DMS114 treated with DMSO at 0.1 percent for 48 hours (cell line): ENCODE results near the gene GPR32.
A peak's percentile ranks its signal among the peaks of the same experiment; 100 is the strongest.
"Not testable (repeated sequence)": the region's sequence is repeated elsewhere in the genome, so short reads cannot be mapped to it uniquely, and the experiment has no call there.

Experiments
- DNase-seq: peaks from one replicate; lab custom pipeline; 2025; ENCODE audit not compliant: unreplicated experiment; lab: John Stamatoyannopoulos, UW

Gene GPR32

DNA sequence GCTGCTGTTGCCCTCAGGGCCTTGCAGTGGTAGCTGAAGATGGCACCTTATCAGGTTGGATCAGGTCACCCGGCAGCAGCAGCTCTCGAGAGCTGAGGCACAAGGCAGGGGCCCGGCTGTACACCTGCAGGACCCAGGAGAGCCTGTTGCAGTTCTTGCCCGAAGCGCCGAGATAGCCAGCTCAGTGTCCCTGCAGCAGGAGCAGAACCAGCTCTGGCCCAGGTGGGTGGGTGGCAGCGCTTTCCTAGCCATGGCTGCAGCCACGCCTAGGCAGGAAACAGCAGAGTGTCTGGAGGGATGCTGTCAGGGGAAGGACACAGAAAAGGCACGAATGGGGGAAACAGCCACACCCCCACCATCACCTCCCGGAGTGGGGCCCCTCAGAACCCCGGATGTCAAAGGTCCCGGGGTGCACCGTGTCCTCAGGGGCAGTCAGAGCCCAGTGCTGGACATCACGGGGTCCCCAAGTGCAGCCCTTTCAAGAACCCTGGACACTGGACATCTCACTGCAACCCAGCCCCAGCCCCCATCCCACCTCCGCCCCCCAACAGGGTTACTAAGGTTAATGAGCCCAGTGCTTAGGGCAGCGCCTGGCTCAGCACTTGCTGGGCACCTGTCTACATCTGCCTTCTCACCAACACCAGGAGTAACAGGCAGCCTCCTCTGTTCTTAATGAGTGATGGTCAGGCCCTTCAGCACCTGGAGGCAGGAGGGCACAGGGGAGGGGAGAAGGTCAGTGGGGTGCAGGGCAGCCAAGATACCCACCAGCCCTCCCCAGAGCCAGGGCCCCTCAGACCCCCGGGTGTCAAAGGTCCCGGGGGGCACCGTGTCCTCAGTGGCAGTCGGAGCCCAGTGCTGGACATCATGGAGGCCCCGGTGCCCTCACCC, 28.6 kb downstream of the GPR32 start:
- no peak for DNase-seq

DNA sequence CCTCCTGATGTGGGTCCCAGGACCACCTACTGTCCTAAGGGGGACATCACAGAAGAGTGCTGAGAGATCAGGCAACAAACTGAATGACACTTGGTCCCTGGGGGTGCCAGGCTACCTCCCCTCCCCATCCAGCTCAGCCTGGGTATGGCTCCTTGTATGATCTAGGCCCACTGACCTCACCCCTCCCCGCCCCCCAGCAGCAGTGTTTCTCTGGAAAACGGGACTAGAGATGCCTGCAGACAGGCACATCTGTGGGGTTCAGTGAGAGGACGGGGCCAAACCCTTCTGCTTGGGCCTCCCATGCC, 29.2 kb downstream of the GPR32 start:
- DNase-seq: no peak

DNA sequence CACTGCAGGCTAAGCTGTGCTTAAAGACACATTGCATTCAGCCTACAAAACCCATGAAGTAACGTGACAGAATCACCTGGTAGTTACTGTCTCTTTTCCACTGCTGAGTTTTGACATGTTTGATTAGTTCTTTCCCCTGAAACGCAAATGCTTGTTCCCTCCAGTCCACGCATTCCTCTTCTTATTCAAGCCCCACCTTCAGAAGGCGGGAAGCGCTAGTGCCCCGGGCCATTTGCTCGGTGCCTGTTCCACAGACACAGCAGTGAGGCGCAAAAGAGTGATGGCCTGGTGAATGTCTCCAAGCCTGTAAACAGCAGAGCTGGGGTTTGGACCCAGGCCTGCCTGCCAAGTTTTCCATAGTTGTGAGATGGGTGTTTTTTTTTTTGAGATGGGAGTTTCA, 30.8 kb downstream of the GPR32 start:
- no peak for DNase-seq

DNA sequence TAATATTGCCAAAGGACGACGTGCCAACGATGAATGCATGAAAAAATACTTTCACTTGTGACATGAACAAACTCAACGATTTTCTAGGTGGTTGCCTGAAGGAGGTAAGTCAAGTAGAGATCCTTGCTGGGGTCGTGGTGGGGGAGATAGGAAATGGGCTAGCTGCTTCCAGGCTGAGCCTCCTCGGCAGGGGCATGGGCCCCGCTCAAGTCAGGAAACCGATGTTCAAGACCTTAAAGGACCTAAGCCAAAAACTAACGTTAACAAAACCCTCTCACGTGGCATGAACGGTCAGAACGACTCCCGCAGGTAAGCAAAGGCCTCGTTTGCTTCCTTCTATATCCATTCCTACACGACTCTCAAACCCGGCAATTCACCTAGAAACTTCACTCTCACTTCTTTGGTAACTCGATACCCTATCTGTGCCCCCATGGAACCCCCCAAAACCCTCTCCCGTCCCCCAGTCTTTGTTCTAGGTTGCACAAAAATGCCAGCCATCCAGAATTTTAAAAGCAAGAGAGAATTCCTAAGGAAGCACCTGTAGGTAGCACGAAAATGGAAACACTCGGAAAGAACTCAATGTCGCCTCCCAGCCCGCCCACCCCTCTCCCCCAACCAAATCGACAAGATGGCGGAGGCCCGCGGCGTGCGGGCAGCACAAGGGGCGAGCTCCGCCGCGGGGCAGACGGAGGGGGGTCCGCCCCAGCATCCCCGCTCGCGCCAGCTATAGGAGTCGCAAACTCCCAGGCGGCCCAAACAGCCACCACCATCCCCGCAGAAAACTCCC, 33.6 kb downstream of the GPR32 start:
- DNase-seq: no peak

DNA sequence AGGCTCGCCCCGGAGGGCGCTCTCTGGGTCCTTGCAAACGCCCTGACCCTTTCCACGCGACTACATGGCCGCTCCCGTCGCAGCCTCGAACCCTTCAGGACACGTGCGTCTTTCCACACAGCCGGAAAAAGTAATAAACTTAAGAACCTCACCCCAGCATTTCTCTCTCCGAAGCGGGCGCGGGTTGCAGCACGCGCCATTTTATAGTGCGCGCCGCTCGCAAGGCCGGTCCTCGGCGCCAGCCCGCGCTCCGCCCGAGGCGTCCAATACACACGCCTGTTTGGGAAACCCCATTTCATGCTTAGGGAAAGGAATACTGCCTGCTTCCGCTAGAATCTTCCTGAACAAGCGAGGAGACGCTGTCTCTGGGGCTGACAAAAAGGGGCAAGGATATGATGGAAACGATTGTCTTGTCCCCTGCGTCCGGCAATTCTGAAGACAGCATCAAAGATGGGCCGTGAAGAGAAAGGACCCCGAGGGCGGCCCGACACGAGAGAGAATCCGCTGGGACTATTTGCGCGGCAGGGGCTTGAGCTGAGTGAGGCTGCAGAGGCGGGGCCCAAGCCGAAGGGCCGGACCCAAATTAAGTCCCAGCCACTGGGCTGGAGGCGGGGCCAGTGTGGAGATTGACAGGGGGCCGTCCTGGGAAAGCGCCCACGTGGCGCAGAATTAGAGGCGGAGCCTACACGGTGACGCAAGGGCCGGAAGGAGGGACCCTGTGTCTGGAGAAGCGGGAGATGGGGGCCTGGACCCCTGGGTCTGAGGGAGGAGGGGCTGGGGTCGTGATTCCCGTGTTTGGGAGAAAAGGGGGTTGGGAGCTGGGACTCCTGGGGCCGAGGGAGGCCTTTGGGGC, 34.4 kb downstream of the GPR32 start:
- peak; percentile 86 for DNase-seq

DNA sequence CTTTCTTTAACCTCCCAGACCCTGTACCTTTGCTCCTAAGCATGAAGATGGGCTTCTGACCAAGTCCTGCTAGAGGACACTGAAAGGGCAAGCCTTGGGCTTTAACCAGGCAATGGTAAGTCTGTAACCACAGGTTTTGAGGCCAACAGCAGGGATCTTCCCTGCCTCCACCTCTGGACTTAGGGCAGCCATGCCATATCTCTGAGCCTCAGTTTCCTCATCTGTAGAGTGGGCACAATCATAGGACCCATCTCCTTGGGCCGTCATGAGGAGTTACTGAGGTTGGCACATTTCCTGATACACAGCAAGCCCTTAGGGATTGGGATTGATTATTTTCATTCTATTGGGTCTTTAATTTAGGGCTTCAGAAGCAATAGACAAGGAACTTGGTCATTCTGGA, 38.6 kb downstream of the GPR32 start:
- no peak for DNase-seq

DNA sequence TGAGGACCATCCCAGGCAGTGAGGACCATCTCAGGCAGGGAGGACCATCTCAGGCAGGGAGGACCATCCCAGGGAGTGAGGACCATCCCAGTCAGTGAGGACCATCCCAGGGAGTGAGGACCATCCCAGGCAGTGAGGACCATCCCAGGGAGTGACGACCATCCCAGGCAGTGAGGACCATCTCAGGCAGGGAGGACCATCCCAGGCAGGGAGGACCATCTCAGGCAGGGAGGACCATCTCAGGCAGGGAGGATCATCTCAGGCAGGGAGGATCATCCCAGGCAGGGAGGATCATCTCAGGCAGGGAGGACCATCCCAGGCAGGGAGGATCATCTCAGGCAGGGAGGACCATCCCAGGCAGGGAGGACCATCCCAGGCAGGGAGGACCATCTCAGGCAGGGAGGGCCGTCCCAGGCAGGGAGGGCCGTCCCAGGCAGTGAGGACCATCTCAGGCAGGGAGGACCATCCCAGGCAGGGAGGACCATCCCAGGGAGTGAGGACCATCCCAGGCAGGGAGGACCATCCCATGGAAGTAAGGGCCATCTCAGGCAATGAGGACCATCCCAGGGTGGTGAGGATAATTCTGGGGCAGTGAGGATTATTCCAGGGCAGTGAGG, 41.5 kb downstream of the GPR32 start:
- DNase-seq: not testable (repeated sequence)

DNA sequence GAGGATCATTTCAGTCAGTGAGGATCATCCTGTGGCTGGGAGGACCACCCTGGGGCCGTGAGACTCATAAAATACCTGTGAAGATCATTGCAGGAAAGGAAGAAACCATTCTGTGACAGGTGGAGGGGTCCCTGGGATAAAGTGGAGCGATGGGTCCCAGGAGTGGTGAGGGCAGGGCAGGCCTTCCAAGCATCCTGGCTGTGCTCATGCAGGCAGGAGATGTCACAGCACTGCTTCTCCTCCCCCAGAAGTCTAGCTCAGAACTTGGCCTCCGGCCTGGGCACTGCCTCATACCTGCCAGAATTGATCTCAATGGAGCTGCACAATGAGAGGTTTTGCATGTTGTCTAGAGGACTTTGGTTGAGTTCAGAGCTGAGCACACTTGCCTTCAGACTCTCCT, 42.2 kb downstream of the GPR32 start:
- no peak for DNase-seq

DNA sequence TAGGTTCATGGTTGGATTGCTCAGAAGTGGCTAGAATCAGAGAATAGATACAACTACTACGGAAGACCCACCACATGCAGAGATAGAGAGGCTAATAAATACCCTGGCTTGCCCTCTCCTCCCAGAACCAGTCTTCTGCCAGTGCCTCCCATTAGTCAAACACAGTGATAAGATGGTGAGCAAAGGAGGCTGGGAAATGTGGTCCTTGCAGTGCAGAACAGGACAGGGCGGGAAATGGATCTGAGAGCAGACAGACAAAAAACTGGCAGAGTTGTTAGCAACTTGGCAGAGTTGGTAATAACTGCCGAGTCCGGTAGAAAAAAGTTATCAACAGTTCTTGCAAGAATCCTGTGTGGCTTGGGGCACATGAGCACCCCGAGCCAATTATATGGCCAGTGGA, 44.6 kb downstream of the GPR32 start:
- DNase-seq: no peak

DNA sequence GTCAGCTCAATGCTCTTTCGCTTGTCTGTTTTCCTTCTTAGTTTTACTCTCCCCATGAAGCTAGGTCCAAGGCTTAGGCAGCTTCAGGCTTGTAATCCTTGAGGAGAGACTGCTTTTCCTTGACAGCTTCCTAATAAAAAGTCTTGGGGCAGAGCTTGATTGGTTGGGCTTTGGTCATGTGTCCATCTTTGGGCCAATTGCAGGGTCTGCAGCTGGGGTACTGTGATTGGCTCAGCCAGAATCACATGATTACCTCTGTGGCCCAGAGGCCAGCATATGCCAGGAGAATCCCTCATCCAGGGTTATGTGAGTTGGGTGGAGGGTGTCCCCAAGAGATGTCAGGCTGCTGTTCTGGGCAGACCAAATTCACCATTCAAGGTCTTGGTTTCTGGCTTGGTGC, 45.2 kb downstream of the GPR32 start:
- no peak for DNase-seq

DNA sequence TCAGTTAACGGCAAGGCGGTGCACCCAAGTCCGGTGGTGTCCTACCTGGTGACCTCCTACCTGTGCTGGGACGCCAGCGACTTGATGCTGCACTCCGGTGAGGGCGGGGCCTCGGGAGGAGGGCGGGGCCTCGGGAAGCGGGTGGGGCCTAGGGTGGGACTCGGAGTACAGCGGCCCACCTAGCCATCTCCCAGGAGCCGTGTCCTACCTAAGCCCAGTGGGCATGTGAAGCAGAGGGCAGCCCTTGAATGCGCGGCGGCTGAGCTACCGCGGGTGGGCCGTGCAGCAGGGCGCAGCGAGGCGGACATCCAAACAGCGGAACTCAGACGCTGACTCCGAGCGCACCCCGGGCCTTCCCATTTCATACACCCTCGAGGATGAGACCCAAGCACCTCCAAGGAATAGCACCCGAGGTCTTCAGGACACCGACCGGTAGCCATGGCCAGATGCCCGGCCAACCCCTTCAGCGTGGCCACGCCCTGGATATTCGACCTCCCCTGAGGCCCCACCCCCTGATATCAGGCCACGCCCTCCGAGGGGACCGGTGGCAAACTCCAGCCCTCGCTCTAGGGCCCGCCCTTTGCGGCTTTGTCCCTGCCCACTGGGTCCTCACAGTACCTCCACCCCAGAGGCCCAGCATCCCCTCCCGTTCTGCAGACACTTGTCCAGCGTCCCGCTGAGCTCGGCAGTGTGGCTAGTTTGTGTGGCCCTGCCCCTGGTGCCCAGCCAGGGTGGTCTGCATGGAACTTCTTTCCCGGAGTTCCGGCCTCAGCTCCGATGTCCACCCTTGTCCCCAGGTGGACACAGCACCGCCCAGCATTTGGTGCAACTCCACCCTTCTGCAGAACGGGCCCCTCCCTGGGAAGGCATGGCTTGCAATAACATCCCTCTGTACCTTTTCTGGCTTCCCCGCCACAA, 47.9 kb downstream of the GPR32 start:
- peak; percentile 11 for DNase-seq

DNA sequence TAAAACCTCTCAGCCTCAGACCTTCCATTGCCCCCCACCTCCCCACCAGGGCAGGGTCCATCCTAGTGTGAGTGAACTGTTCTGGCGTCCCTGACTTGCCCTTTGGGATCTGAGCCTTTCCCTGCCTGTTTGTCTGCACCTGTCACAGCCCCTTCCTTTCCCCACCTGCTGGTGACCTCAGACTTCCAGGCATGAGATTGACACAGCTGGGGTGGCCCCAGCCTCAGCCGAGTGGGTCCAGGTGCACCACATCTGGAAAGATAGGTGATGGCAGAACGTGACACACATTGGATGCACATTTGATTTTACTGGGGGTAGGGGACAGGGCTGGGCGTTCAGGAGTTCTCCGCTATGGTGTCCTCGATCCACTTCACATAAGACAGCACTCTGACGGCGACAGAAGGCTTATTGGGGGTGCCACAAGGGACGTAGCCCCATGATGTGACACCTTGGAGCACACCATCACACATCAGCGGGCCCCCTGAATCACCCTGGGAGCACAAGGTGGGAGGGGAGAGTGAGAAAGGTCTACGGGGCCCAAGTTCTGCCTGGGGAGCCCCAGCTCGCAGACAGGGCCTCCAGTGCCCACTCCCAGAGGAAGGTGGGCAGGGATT, 48.7 kb downstream of the GPR32 start:
- DNase-seq: no peak

DNA sequence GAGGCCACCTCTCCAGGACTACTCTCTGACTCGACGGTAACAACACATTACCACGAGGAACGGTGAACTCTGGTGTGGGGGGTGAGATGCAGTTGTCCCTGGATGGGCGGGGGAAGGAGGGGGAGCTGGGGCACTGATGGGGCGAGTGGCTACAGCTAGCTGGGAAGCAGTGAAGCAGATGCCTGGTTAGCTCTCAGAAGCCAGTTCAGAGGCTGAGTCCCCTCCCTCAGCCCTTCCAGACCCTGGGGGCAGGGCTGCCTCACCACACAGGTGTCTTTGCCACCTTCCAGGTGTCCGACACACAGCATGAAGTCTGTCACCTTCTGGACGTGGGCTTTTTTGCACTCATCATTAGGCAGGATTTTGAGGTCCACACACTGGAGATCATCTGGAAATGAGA, 49.4 kb downstream of the GPR32 start:
- DNase-seq: no peak

DNA sequence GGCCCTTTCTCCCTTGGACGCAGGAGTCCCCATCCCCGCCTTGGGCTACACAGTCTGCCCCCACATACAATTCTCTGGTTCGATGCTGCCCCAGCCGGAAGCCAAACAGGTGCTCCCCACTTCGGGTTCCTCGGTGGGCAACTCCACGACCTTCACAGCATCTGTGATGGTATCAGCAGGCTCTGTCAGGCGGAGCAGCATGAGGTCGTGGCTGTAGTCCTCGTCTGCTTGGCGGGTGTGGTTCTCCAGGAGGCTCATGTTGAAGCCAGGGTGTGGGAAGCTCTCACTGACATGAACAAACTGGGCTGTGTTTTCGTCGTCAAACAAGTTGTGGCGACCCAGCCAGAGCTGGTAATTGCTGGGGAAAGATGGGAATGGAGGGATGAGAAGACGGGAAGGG, 49.8 kb downstream of the GPR32 start:
- no peak for DNase-seq

DNA sequence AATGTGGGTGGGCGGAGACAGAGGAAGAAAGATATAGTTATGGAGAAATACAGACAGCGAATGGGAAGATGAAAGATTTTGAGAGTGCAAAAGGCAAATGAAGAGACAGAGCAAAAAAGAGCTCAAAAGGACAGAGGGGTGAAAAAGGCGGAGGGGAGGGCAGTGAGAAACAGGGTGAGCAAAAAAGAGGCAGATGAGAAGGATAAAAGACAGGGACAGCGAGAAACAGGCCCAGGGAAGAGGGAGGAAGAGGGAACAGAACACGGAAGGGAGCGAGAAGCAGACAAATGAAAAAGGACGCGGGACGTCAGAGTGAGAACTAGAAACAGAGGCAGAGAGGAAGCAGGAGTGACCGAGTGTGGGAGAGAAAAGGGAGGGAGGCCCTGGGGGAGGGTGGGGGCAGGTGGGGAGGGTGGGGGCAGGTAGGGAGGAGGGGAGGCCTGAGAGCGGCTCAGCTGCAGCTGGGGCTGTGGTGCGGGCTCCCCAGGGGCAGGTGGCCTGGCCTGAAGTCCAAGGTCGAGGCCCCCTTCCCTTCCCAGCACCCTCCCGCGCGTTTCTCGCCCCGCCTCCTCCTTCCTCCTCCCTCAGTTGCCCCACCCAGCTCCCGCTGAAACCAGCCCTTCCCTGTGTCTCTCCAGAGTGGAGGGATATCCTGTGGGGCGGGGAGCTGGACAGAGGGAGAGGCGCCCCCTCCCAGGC, 50.4 kb downstream of the GPR32 start:
- no peak for DNase-seq

DNA sequence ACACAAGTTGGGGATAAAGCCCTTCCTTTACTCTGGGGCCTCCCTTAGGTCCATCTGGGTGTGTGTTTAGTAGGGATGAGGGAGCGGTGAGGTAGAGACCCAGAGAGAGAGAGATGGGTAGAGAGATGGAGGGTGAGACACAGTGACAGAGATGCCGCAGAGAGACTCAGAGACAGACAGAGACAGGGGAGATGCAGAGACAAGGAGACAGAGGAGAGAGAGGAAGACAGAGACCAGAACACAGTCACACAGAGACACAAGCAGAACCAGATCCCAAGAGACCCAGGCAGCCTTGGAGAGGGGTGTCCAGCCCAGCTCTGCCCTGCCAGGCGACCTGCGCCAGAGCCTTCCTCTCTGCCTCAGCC, 51.0 kb downstream of the GPR32 start:
- no peak for DNase-seq
